ENCODE data around the gene TP53BP2.

TP53BP2 gene

DNA sequence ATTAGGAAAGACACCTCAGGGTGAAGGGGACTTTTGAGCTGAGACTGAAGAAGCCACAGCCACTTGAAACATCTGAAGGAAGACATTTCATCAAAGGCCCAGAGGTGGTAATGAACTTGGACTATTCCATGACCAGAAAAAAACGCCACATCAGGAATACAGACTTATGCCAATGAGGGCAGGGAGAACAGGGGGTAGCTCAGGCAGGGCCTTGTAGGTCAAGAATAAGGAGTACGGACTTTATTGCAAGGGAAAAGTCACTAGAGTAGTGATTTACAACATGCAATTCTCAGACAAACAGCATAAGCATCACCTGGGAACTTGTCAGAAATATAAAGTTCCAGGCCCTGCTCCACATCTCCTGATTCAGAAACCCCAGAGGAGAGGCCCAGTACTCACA, 11.8 kb downstream of the TP53BP2 start:
- no peak overlapping the region for H3K27ac ChIP-seq
- no peak for TF ChIP-seq ZFX (IDR thresholded peaks at IDR 0.05)
- TF ChIP-seq, protein P1, sequence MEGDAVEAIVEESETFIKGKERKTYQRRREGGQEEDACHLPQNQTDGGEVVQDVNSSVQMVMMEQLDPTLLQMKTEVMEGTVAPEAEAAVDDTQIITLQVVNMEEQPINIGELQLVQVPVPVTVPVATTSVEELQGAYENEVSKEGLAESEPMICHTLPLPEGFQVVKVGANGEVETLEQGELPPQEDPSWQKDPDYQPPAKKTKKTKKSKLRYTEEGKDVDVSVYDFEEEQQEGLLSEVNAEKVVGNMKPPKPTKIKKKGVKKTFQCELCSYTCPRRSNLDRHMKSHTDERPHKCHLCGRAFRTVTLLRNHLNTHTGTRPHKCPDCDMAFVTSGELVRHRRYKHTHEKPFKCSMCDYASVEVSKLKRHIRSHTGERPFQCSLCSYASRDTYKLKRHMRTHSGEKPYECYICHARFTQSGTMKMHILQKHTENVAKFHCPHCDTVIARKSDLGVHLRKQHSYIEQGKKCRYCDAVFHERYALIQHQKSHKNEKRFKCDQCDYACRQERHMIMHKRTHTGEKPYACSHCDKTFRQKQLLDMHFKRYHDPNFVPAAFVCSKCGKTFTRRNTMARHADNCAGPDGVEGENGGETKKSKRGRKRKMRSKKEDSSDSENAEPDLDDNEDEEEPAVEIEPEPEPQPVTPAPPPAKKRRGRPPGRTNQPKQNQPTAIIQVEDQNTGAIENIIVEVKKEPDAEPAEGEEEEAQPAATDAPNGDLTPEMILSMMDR (conservative IDR thresholded peaks at IDR 0.05), result no peak

DNA sequence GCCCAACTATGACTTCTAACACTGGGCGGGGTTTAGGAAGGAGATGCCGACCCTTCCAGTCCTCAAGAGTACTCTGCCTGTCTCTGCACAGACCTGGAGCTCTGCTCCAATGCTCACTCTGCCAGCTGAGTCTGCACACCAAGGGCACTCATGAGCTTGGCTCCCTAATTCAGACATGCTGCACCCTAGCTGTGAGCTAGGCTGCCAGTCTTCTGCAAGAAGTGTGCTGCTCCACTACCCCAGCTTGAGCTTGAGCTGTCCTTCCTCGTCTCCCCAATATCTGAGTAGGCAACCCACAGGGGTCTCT, 13.2 kb downstream of the TP53BP2 start:
- H3K27ac ChIP-seq, result no peak overlapping the region

DNA sequence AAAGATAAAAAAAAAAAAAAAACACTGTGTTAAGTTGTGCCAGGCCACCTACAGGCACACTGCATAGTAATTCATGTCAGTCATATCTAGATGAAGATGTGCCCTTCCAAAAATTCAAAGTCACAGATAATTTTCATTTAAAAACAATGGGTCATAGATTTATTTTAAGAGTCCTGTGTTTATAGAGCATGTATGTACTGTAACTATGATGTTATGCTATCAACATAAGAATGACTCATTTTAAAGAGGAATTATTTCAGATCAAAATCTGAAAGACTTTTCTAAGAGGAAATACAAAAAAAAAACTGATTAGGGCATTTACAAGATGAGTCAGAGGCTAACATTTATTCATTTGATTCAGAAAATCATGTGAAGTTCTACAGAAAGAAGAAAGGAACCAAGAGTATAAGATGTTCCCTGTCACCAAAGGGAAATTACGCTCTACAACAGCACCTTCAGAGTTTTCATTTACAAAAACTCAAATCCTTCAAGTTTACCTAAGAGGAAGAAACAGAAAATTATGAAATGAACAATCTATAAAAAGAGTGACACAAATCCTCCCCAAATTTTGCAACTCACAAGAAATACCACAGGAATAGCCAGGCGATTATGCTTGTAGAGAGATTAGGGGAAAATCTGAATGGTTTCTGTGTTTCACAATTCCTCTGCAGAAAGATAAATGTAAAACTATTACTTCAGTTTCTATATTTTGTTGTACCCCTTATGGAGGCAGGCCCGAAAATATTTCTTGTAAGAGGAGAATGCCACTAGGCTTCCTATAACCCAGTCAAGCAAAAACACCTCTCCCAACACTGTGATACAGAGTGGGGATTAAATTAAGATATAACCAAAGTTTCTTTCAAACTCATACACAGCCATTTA, 13.8 kb downstream of the TP53BP2 start:
- H3K27ac ChIP-seq, result no peak overlapping the region
- no peak for TF ChIP-seq ZFX (IDR thresholded peaks at IDR 0.05)
- TF ChIP-seq, protein P1 (conservative IDR thresholded peaks at IDR 0.05), result peak; percentile 3

More for the DNA sequence above, 13.2 kb downstream of the TP53BP2 start:
- TF ChIP-seq, protein P1 (conservative IDR thresholded peaks at IDR 0.05), result no peak
- TF ChIP-seq ZFX (IDR thresholded peaks at IDR 0.05), result no peak

DNA sequence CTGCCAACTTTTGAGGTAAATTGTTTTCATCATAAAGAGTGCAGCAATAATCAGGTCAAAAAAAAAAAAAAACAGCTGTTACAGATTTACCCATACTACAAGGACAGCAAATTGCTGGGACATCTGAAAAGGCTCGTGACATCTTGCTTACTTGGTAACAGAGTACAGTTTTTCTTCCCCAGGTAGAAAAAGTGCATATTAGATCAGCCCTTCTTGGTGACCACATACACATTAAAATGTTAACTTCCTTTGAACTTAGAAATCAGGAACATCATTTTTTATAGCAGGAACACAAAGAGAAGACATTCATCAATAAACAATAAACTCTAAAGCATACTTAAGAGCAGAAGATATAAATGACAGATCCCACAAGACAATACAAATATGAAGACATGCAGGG, 16.1 kb downstream of the TP53BP2 start:
- no peak overlapping the region for H3K27ac ChIP-seq
- TF ChIP-seq ZFX (IDR thresholded peaks at IDR 0.05), result no peak
- TF ChIP-seq, protein P1 (conservative IDR thresholded peaks at IDR 0.05), result no peak

DNA sequence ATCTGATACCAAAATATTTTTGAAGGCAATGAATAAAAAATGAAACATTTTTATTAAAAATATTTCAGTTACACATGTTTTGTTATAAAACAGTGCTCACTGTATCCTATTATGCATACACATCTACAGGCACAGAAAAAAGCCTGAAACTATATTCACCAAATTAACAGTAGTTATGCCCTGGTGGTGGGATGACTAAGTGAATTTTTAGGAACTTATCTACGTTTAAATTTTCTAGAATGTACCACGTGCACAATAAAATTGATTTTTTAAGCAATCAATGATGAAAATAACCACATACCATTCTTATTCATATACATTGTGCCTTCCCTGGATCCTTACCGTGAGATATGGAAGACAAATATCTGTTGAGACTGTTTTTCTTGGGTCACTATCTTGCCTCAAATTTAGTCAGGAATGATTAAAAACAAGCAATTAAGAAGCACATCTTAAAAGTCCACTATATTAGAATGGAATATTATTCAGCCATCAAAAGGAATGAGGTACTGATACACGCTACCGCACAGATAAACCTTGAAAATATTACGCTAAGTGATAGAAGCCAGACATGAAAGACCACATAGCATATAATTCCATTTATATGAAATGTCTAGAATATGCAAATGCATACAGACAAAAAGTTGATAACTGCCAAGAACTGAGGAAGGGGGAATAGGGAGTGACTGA, 17.4 kb downstream of the TP53BP2 start:
- no peak for TF ChIP-seq ZFX (IDR thresholded peaks at IDR 0.05)
- TF ChIP-seq, protein P1 (conservative IDR thresholded peaks at IDR 0.05), result no peak
- H3K27ac ChIP-seq, result no peak overlapping the region

DNA sequence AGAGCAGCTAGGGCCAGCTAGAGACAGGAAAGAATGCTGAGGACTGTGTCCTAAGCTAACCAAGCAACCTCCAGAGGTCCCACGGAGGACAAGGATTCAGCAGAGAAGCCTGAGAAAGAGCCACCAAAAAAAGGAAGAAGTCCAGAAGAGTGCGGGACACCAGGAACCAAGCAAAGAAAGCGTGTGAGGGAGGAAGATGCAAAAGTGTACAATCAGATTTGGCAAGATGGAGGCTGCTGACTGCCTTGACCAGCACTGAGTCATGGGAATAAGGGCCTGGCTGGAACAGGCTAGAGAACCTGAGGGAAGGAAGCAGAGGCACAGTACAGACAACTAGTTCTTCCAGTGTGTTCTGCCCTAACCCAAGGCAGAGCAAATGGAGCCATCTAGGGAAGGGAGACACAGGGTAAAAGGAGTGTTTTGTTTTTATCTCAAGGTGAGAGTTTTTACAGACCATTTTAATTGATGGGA, 18.5 kb downstream of the TP53BP2 start:
- no peak overlapping the region for H3K27ac ChIP-seq

More for the DNA sequence above, 18.5 kb downstream of the TP53BP2 start:
- no peak for TF ChIP-seq ZFX (IDR thresholded peaks at IDR 0.05)
- TF ChIP-seq, protein P1 (conservative IDR thresholded peaks at IDR 0.05), result no peak

All from C4-2B (cell line).